OCI-LY7 (cell line): ENCODE data around the gene MRPL12. TPM values are rescaled to one million over a fixed set of nuclear protein-coding genes. Genes with fewer than 3 reads are reported as not detected.

Experiments used
- BruUV-seq: library from RNA; stranded (reverse); fragments of 400-500 nt; replicated peaks from 2 replicates; lab custom pipeline; 2021; lab: Mats Ljungman, UMichigan
- CTCF ChIA-PET: fragments of 300-600 bp; sonication (Branson Sonifier 250); formaldehyde crosslinking; loops from one replicate; lab custom pipeline; 2022; ENCODE audit warnings: antibody characterized with exemption; ENCODE audit not compliant: unreplicated experiment; lab: Charles Lee
- POLR2A ChIA-PET: fragments of 300-600 bp; sonication (Branson Sonifier 250); formaldehyde crosslinking; loops from one replicate; lab custom pipeline; 2022; ENCODE audit warnings: antibody characterized with exemption; lab: Charles Lee
- DNase-seq: peaks from one replicate; pipeline ENCODE4 v3.0.0-alpha.2; 2015; ENCODE audit warnings: low spot score
- H2AFZ ChIP-seq: fragments of 200-600 bp; sonication (generic), shearing (Covaris generic); 2 replicates; pipeline ENCODE4 v1.6.1; 2014; ENCODE audit warnings: mild to moderate bottlenecking, antibody characterized with exemption, low read length, moderate library complexity
- H3K27ac ChIP-seq: fragments of 200-600 bp; sonication (generic); 2 replicates; pipeline ENCODE4 v1.5.1; 2014; ENCODE audit warnings: mixed run types, low read depth, mild to moderate bottlenecking, moderate library complexity, low read length, inconsistent platforms; ENCODE audit not compliant: poor library complexity, severe bottlenecking
- H3K36me3 ChIP-seq: fragments of 200-600 bp; sonication (generic); 2 replicates; pipeline ENCODE4 v1.6.1; 2014; ENCODE audit warnings: mild to moderate bottlenecking, antibody characterized with exemption, low read length, moderate library complexity, mixed read lengths; ENCODE audit not compliant: insufficient read depth
- H3K4me1 ChIP-seq: fragments of 200-600 bp; sonication (generic); 2 replicates; pipeline ENCODE4 v1.5.1; 2014; ENCODE audit warnings: mild to moderate bottlenecking, low read length; ENCODE audit not compliant: insufficient read depth, poor library complexity, severe bottlenecking
- H3K4me2 ChIP-seq: fragments of 200-600 bp; sonication (generic); 2 replicates; pipeline ENCODE4 v1.6.1; 2014; ENCODE audit warnings: mild to moderate bottlenecking, low read length
- H3K4me3 ChIP-seq: fragments of 200-600 bp; sonication (generic); 2 replicates; pipeline ENCODE4 v1.5.1; 2014; ENCODE audit warnings: mild to moderate bottlenecking, low read depth, low read length; ENCODE audit not compliant: poor library complexity, severe bottlenecking
- H3K79me2 ChIP-seq: fragments of 200-600 bp; sonication (generic); 2 replicates; pipeline ENCODE4 v1.6.1; 2016; ENCODE audit warnings: low read depth, mild to moderate bottlenecking, low read length, moderate library complexity, mixed read lengths; ENCODE audit not compliant: insufficient read depth
- H3K9me2 ChIP-seq: fragments of 200-600 bp; sonication (generic); 2 replicates; pipeline ENCODE4 v1.6.1; 2016; ENCODE audit warnings: mild to moderate bottlenecking, low read length, mixed read lengths; ENCODE audit not compliant: insufficient read depth
- H3K9me3 ChIP-seq: fragments of 200-600 bp; sonication (generic); 2 replicates; pipeline ENCODE4 v1.6.1; 2014; ENCODE audit warnings: mild to moderate bottlenecking, mixed run types, low read length, mixed read lengths
- H4K20me1 ChIP-seq: fragments of 200-600 bp; sonication (generic); 2 replicates; pipeline ENCODE4 v1.6.1; 2014; ENCODE audit warnings: mild to moderate bottlenecking, antibody characterized with exemption, low read length, moderate library complexity, mixed read lengths; ENCODE audit not compliant: insufficient read depth
- CTCF ChIP-seq: fragments of 200-600 bp; sonication (generic); conservative IDR thresholded peaks from 2 replicates; pipeline ENCODE4 v1.5.1; 2014; ENCODE audit warnings: mild to moderate bottlenecking, antibody characterized with exemption, low read length, moderate library complexity, mixed read lengths
- EZH2phosphoT487 ChIP-seq: fragments of 200-600 bp; sonication (generic); IDR thresholded peaks from 2 replicates; pipeline ENCODE4 v1.6.1; 2018; ENCODE audit warnings: low read depth, borderline replicate concordance, mild to moderate bottlenecking, mixed run types, antibody characterized with exemption, low read length, moderate library complexity, mixed read lengths
- intact Hi-C: fragments of 100-400 bp; cut with micrococcal nuclease; formaldehyde crosslinking; loops from one replicate; pipeline ENCODE4 v1.10.0; 2022; ENCODE audit not compliant: unreplicated experiment
- total RNA-seq, 2 experiments: library from RNA; depleted of rRNA in 1 of 2; stranded (reverse); fragments of >200 nt in 1 of 2; shearing (Covaris generic) in 1 of 2; gene quantifications; 2 replicates each; pipeline ENCODE4 v1.2.3, GENCODE V29; 2014 to 2022

Gene MRPL12
- total RNA-seq, 2 experiments from 2014 or later: 67.2 to 189 TPM

DNA sequence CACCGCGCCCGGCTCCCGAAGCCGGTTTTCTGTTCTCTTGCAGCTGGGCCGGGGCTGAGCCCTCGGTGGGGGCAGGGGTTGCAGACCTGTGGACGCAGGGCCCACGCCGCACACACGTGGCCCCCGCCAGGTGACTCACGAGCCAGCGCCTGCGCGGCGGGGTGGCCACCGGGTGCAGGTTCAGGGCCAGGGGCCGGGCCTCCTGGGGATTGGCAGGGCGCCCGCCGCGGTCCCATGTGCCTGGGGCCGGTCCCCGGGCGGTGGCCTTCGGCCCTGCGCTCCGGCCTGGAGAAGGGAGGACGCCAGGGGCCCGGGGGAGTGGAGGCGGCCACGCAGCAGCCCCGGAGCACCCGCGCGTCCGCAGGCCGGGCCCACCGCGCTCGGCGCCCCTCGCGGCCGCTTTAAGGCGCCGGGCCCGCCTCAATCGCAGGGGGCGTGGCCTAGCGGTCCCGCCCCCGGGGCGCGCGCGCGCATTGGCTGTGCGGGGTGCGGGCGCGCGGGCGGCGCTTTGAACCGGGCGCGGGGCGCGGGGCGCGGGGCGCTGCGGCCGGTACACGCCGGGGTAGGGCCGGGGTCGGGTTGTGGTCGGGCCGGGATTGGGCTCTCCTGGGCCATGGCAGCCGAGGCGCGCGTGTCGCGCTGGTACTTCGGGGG lies 8.8 kb downstream of the MRPL12 start, which contains the start of gene SLC25A10:
SLC25A10 (plus strand) TSS at position 471 of the 654 bp plus-strand sequence; CDS start at position 614, 143 bp downstream.
- no peaks in the 10 kb centered on the region for H3K9me3 ChIP-seq
- BruUV-seq: no TSS peak
- H3K4me1 ChIP-seq: peaks cover 27% of the 10 kb centered on the region
- H2AFZ ChIP-seq: peak within 1 kb of the TSS; percentile 19; the same call in 1 of the 2 replicates
- peak; percentile 93 for DNase-seq
- intact Hi-C loops: loop anchor here (1.0 to 2.0 kb wide), 2 partner anchors 9 to 215 kb away; partner anchors contain the start of genes MAFG and MRPL12
- peak within 1 kb of the TSS; percentile 35 for H3K27ac ChIP-seq
- peaks cover 36% of the 10 kb centered on the region for H3K36me3 ChIP-seq
- no peak for TF ChIP-seq CTCF
- no peak for TF ChIP-seq EZH2phosphoT487
- no peaks in the 10 kb centered on the region for H4K20me1 ChIP-seq
- H3K9me2 ChIP-seq: no peaks in the 10 kb centered on the region
- ChIA-PET CTCF (no interaction called here), POLR2A (interaction anchor here (1.1 to 1.5 kb wide), 3 partner anchors 9 to 152 kb away, joined by 3 to 10 read pairs (median 5); partner anchors contain the start of gene MRPL12)
- peak within 1 kb of the TSS; percentile 93 for H3K4me2 ChIP-seq
- H3K79me2 ChIP-seq: peaks cover 8% of the 10 kb centered on the region; the same call in 1 of the 2 replicates
- H3K4me3 ChIP-seq: peak within 1 kb of the TSS; percentile 76

DNA sequence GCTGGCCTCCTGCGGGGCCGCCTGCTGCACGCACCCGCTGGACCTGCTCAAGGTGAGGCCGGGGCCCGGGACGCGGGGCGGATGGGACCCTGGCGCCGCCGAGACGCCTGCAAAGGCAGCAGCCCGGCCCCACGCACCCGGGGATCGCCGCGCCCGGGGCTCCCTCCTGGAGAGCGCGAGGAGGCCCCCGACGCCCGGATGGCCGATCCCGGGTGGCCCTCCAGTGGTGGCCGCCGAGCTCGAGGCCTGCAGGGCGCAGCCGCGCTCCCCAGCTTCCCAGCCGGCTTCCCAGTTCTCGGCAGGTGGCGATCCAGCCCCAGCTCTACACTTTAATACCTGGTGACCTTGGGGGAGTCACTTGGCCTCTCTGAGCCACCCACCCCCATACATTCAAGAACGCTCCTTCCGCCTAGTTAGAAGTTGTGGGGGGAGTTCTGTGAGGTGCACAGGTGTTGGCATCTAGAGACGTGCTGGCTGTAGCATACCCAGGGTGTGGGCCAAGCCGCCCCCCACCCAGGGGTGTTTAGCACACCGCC lies 9.4 kb downstream of the MRPL12 start:
- H3K79me2 ChIP-seq: peaks cover 8% of the 10 kb centered on the region; the same call in 1 of the 2 replicates
- peak; percentile 62 for DNase-seq
- intact Hi-C loops: loop anchor here (2.0 kb wide), 1 partner anchor 214 kb away; the partner anchor contains the start of gene MAFG
- peaks cover 27% of the 10 kb centered on the region for H3K4me1 ChIP-seq
- peak overlapping the region; percentile 93 for H3K4me2 ChIP-seq
- peaks cover 35% of the 10 kb centered on the region for H3K36me3 ChIP-seq
- peak overlapping the region; percentile 76 for H3K4me3 ChIP-seq
- H3K9me2 ChIP-seq: no peaks in the 10 kb centered on the region
- CTCF ChIA-PET: no interaction called here
- peak overlapping the region; percentile 28 for H3K27ac ChIP-seq
- no peaks in the 10 kb centered on the region for H4K20me1 ChIP-seq
- peak overlapping the region; percentile 19; the same call in 1 of the 2 replicates for H2AFZ ChIP-seq
- POLR2A ChIA-PET: interaction anchor here (1.5 kb wide), 1 partner anchor 10 kb away, joined by 10 read pairs; the partner anchor contains the start of gene MRPL12
- H3K9me3 ChIP-seq: no peaks in the 10 kb centered on the region
- no TSS peak for BruUV-seq
- peak; percentile 40; the same call in 1 of the 2 replicates for TF ChIP-seq CTCF
- no peak for TF ChIP-seq EZH2phosphoT487
